ENCODE results near the gene EDAR.

Gene EDAR

GRCh38 chr2:108981846-108982245, 7.2 kb downstream of the EDAR start:
- no CpG with 5 or more reads among the region's 7 CpGs for WGBS (ENCODE audit: insufficient coverage, insufficient read length)

GRCh38 chr2:108980076-108980475, 8.9 kb downstream of the EDAR start:
- no peaks in the 10 kb centered on the region for H3K27me3 ChIP-seq (ENCODE audit: control insufficient read depth, insufficient read depth, low read length)
- H3K4me3 ChIP-seq (ENCODE audit: low read length): no peak overlapping the region
- DNase-seq (ENCODE audit: low read depth, low spot score): no peak
- WGBS (ENCODE audit: insufficient coverage, insufficient read length): no CpG with 5 or more reads among the region's 6 CpGs
- no peaks in the 10 kb centered on the region for H3K9me3 ChIP-seq (ENCODE audit: control insufficient read depth, insufficient read depth, low read length)
- no peak overlapping the region for H3K27ac ChIP-seq (ENCODE audit: low read length)
- H3K36me3 ChIP-seq (ENCODE audit: control insufficient read depth, insufficient read depth, low read length): no peaks in the 10 kb centered on the region; the same call in 1 of the 2 replicates
- H3K4me1 ChIP-seq (ENCODE audit: control insufficient read depth, insufficient read depth, low read length): no peaks in the 10 kb centered on the region

More at GRCh38 chr2:108981846-108982245, 7.2 kb downstream of the EDAR start:
- Histone ChIP-seq H3K36me3 (ENCODE audit: control insufficient read depth, insufficient read depth, low read length) (no peaks in the 10 kb centered on the region; the same call in 1 of the 2 replicates), H3K4me3 (ENCODE audit: low read length) (no peak overlapping the region), H3K27me3 (ENCODE audit: control insufficient read depth, insufficient read depth, low read length) (no peaks in the 10 kb centered on the region), H3K4me1 (ENCODE audit: control insufficient read depth, insufficient read depth, low read length) (no peaks in the 10 kb centered on the region), H3K9me3 (ENCODE audit: control insufficient read depth, insufficient read depth, low read length) (no peaks in the 10 kb centered on the region), H3K27ac (ENCODE audit: low read length) (no peak overlapping the region)
- no peak for DNase-seq (ENCODE audit: low read depth, low spot score)

GRCh38 chr2:108979461-108979860, 9.6 kb downstream of the EDAR start:
- Histone ChIP-seq H3K9me3 (ENCODE audit: control insufficient read depth, insufficient read depth, low read length) (no peaks in the 10 kb centered on the region), H3K4me1 (ENCODE audit: control insufficient read depth, insufficient read depth, low read length) (no peaks in the 10 kb centered on the region), H3K27me3 (ENCODE audit: control insufficient read depth, insufficient read depth, low read length) (no peaks in the 10 kb centered on the region), H3K4me3 (ENCODE audit: low read length) (no peak overlapping the region), H3K36me3 (ENCODE audit: control insufficient read depth, insufficient read depth, low read length) (no peaks in the 10 kb centered on the region; the same call in 1 of the 2 replicates), H3K27ac (ENCODE audit: low read length) (no peak overlapping the region)
- no peak for DNase-seq (ENCODE audit: low read depth, low spot score)
- no CpG with 5 or more reads among the region's 3 CpGs for WGBS (ENCODE audit: insufficient coverage, insufficient read length)

GRCh38 chr2:108978709-108979111, 10.3 kb downstream of the EDAR start:
- Histone ChIP-seq H3K36me3 (ENCODE audit: control insufficient read depth, insufficient read depth, low read length) (no peaks in the 10 kb centered on the region; the same call in 1 of the 2 replicates), H3K9me3 (ENCODE audit: control insufficient read depth, insufficient read depth, low read length) (no peaks in the 10 kb centered on the region), H3K27ac (ENCODE audit: low read length) (no peak overlapping the region), H3K4me1 (ENCODE audit: control insufficient read depth, insufficient read depth, low read length) (no peaks in the 10 kb centered on the region), H3K4me3 (ENCODE audit: low read length) (no peak overlapping the region), H3K27me3 (ENCODE audit: control insufficient read depth, insufficient read depth, low read length) (no peaks in the 10 kb centered on the region)
- DNase-seq (ENCODE audit: low read depth, low spot score): no peak
- WGBS (ENCODE audit: insufficient coverage, insufficient read length): no CpG with 5 or more reads among the region's 7 CpGs

GRCh38 chr2:108975613-108976435, 13.2 kb downstream of the EDAR start:
- H3K36me3 ChIP-seq (ENCODE audit: control insufficient read depth, insufficient read depth, low read length): no peaks in the 10 kb centered on the region; the same call in 1 of the 2 replicates
- no peak overlapping the region for H3K27ac ChIP-seq (ENCODE audit: low read length)
- no CpG with 5 or more reads among the region's 14 CpGs for WGBS (ENCODE audit: insufficient coverage, insufficient read length)
- DNase-seq (ENCODE audit: low read depth, low spot score): no peak
- no peak overlapping the region for H3K4me3 ChIP-seq (ENCODE audit: low read length)
- H3K27me3 ChIP-seq (ENCODE audit: control insufficient read depth, insufficient read depth, low read length): no peaks in the 10 kb centered on the region
- no peaks in the 10 kb centered on the region for H3K9me3 ChIP-seq (ENCODE audit: control insufficient read depth, insufficient read depth, low read length)
- H3K4me1 ChIP-seq (ENCODE audit: control insufficient read depth, insufficient read depth, low read length): no peaks in the 10 kb centered on the region

- Histone ChIP-seq H3K4me3 (ENCODE audit: low read length) (no peak overlapping the region), H3K27me3 (ENCODE audit: control insufficient read depth, insufficient read depth, low read length) (no peaks in the 10 kb centered on the region), H3K9me3 (ENCODE audit: control insufficient read depth, insufficient read depth, low read length) (no peaks in the 10 kb centered on the region), H3K27ac (ENCODE audit: low read length) (no peak overlapping the region), H3K4me1 (ENCODE audit: control insufficient read depth, insufficient read depth, low read length) (no peaks in the 10 kb centered on the region), H3K36me3 (ENCODE audit: control insufficient read depth, insufficient read depth, low read length) (no peaks in the 10 kb centered on the region; the same call in 1 of the 2 replicates)
- WGBS (ENCODE audit: insufficient coverage, insufficient read length): no CpG with 5 or more reads among the region's 4 CpGs
- DNase-seq (ENCODE audit: low read depth, low spot score): no peak
Observed at GRCh38 chr2:108974674-108975073, 14.3 kb downstream of the EDAR start.

- H3K9me3 ChIP-seq (ENCODE audit: control insufficient read depth, insufficient read depth, low read length): no peaks in the 10 kb centered on the region
- no peaks in the 10 kb centered on the region for H3K36me3 ChIP-seq (ENCODE audit: control insufficient read depth, insufficient read depth, low read length)
- no peaks in the 10 kb centered on the region for H3K4me1 ChIP-seq (ENCODE audit: control insufficient read depth, insufficient read depth, low read length)
- no peak for DNase-seq (ENCODE audit: low read depth, low spot score)
- WGBS (ENCODE audit: insufficient coverage, insufficient read length): no CpG with 5 or more reads among the region's 6 CpGs
- H3K4me3 ChIP-seq (ENCODE audit: low read length): no peak overlapping the region
- H3K27ac ChIP-seq (ENCODE audit: low read length): no peak overlapping the region
- no peaks in the 10 kb centered on the region for H3K27me3 ChIP-seq (ENCODE audit: control insufficient read depth, insufficient read depth, low read length)
Observed at GRCh38 chr2:108972663-108973062, 16.4 kb downstream of the EDAR start.

- no peaks in the 10 kb centered on the region for H3K9me3 ChIP-seq (ENCODE audit: control insufficient read depth, insufficient read depth, low read length)
- H3K36me3 ChIP-seq (ENCODE audit: control insufficient read depth, insufficient read depth, low read length): no peaks in the 10 kb centered on the region
- no peak overlapping the region for H3K4me3 ChIP-seq (ENCODE audit: low read length)
- no peak overlapping the region for H3K27ac ChIP-seq (ENCODE audit: low read length)
- DNase-seq (ENCODE audit: low read depth, low spot score): no peak
- H3K27me3 ChIP-seq (ENCODE audit: control insufficient read depth, insufficient read depth, low read length): no peaks in the 10 kb centered on the region
- H3K4me1 ChIP-seq (ENCODE audit: control insufficient read depth, insufficient read depth, low read length): no peaks in the 10 kb centered on the region
- WGBS (ENCODE audit: insufficient coverage, insufficient read length): no CpG with 5 or more reads among the region's 22 CpGs
Observed at GRCh38 chr2:108971661-108972566, 17.1 kb downstream of the EDAR start.

GRCh38 chr2:108970369-108970768, 18.7 kb downstream of the EDAR start:
- Histone ChIP-seq H3K36me3 (ENCODE audit: control insufficient read depth, insufficient read depth, low read length) (no peaks in the 10 kb centered on the region), H3K9me3 (ENCODE audit: control insufficient read depth, insufficient read depth, low read length) (no peaks in the 10 kb centered on the region), H3K27me3 (ENCODE audit: control insufficient read depth, insufficient read depth, low read length) (no peaks in the 10 kb centered on the region), H3K4me3 (ENCODE audit: low read length) (no peak overlapping the region), H3K4me1 (ENCODE audit: control insufficient read depth, insufficient read depth, low read length) (no peaks in the 10 kb centered on the region), H3K27ac (ENCODE audit: low read length) (no peak overlapping the region)
- no CpG with 5 or more reads among the region's 1 CpG for WGBS (ENCODE audit: insufficient coverage, insufficient read length)
- no peak for DNase-seq (ENCODE audit: low read depth, low spot score)

GRCh38 chr2:108969856-108970255, 19.2 kb downstream of the EDAR start:
- H3K4me1 ChIP-seq (ENCODE audit: control insufficient read depth, insufficient read depth, low read length): no peaks in the 10 kb centered on the region
- no peaks in the 10 kb centered on the region for H3K27me3 ChIP-seq (ENCODE audit: control insufficient read depth, insufficient read depth, low read length)
- H3K9me3 ChIP-seq (ENCODE audit: control insufficient read depth, insufficient read depth, low read length): no peaks in the 10 kb centered on the region
- WGBS (ENCODE audit: insufficient coverage, insufficient read length): no CpG with 5 or more reads among the region's 6 CpGs
- no peaks in the 10 kb centered on the region for H3K36me3 ChIP-seq (ENCODE audit: control insufficient read depth, insufficient read depth, low read length)
- H3K27ac ChIP-seq (ENCODE audit: low read length): no peak overlapping the region
- H3K4me3 ChIP-seq (ENCODE audit: low read length): no peak overlapping the region
- no peak for DNase-seq (ENCODE audit: low read depth, low spot score)
